DND-41 (cell line): ENCODE measurements around the gene MICAL3.

Experiments used
- ATAC-seq: fragments of 200-7000 bp; cut with Tn5 transposase; 3 replicates; pipeline ENCODE4 v1.9.1; 2021; ENCODE audit warnings: low read depth; ENCODE audit not compliant: insufficient read depth
- DNase-seq: peaks from one replicate; pipeline ENCODE4 v3.0.0-alpha.2; 2020
- H2AFZ ChIP-seq: 2 replicates; pipeline ENCODE4 v1.6.0; 2012; ENCODE audit warnings: low read depth, low read length
- H3K27ac ChIP-seq: 2 replicates; pipeline ENCODE4 v1.5.1; 2012; ENCODE audit warnings: low read length, inconsistent platforms
- H3K27me3 ChIP-seq: fragments of 200-600 bp; sonication (generic); 2 replicates; pipeline ENCODE4 v1.6.0; 2012; ENCODE audit warnings: low read length, mild to moderate bottlenecking, inconsistent platforms; ENCODE audit not compliant: insufficient read depth, poor library complexity
- H3K36me3 ChIP-seq: 2 replicates; pipeline ENCODE4 v1.5.1; 2012; ENCODE audit warnings: low read length, inconsistent platforms; ENCODE audit not compliant: insufficient read depth
- H3K4me1 ChIP-seq: 2 replicates; pipeline ENCODE4 v1.5.1; 2012; ENCODE audit warnings: mild to moderate bottlenecking, low read length; ENCODE audit not compliant: insufficient read depth
- H3K4me2 ChIP-seq: 2 replicates; pipeline ENCODE4 v1.6.0; 2012; ENCODE audit warnings: mild to moderate bottlenecking, moderate library complexity, low read length, inconsistent platforms; ENCODE audit not compliant: insufficient read depth
- H3K4me3 ChIP-seq, 2 experiments: fragments of 200-600 bp in 1 of 2; shearing (Covaris generic) in 1 of 2; 2 replicates each; pipeline ENCODE4 v1.5.1; 2012 to 2016; ENCODE audit warnings: inconsistent platforms in 2 of 2, low read length in 2 of 2, mild to moderate bottlenecking in 2 of 2, low read depth in 1 of 2, moderate library complexity in 1 of 2
- H3K79me2 ChIP-seq: 2 replicates; pipeline ENCODE4 v1.6.0; 2012; ENCODE audit warnings: low read length, inconsistent platforms; ENCODE audit not compliant: insufficient read depth
- H3K9ac ChIP-seq: 2 replicates; pipeline ENCODE4 v1.6.0; 2012; ENCODE audit warnings: low read depth, mild to moderate bottlenecking, inconsistent platforms, low read length, moderate library complexity
- H3K9me3 ChIP-seq: 2 replicates; pipeline ENCODE4 v1.5.1; 2012; ENCODE audit warnings: low read length, moderate library complexity, mild to moderate bottlenecking, inconsistent platforms; ENCODE audit not compliant: insufficient read depth, severe bottlenecking
- H4K20me1 ChIP-seq: 2 replicates; pipeline ENCODE4 v1.6.0; 2012; ENCODE audit warnings: low read length; ENCODE audit not compliant: insufficient read depth
- CTCF ChIP-seq: IDR thresholded peaks from 2 replicates; pipeline ENCODE4 v1.5.1; 2012; ENCODE audit warnings: borderline replicate concordance, low read length, moderate library complexity, mild to moderate bottlenecking; ENCODE audit not compliant: poor library complexity, severe bottlenecking; ENCODE audit errors: extremely low read depth
- EZH2 ChIP-seq: IDR thresholded peaks from 3 replicates; pipeline ENCODE4 v1.6.1; 2012; ENCODE audit warnings: borderline replicate concordance, low read depth, mild to moderate bottlenecking, moderate library complexity, low read length, inconsistent platforms; ENCODE audit not compliant: severe bottlenecking

Gene MICAL3

GRCh38 chr22:17847360-17848078, 176.8 kb downstream of the MICAL3 start:
- H3K4me3 ChIP-seq, result no peak overlapping the region
- no peak overlapping the region for H2AFZ ChIP-seq
- no peaks in the 10 kb centered on the region; the same call in 1 of the 2 replicates for H4K20me1 ChIP-seq
- ATAC-seq (no peak), DNase-seq (no peak)
- no peaks in the 10 kb centered on the region for H3K4me1 ChIP-seq
- H3K27me3 ChIP-seq, result no peaks in the 10 kb centered on the region
- TF ChIP-seq CTCF (no peak), EZH2 (no peak)
- H3K9ac ChIP-seq, result no peak overlapping the region
- H3K79me2 ChIP-seq, result no peaks in the 10 kb centered on the region
- no peak overlapping the region for H3K4me2 ChIP-seq
- H3K36me3 ChIP-seq, result peaks cover 6% of the 10 kb centered on the region; the same call in 1 of the 2 replicates
- H3K9me3 ChIP-seq, result no peaks in the 10 kb centered on the region
- no peak overlapping the region for H3K27ac ChIP-seq

GRCh38 chr22:17846326-17846992, 177.9 kb downstream of the MICAL3 start:
- Histone ChIP-seq H3K9me3 (no peaks in the 10 kb centered on the region), H3K9ac (no peak overlapping the region), H3K27ac (no peak overlapping the region), H3K4me1 (no peaks in the 10 kb centered on the region), H3K4me3 (no peak overlapping the region), H3K27me3 (no peaks in the 10 kb centered on the region), H3K4me2 (no peak overlapping the region), H2AFZ (no peak overlapping the region), H4K20me1 (no peaks in the 10 kb centered on the region; the same call in 1 of the 2 replicates), H3K79me2 (no peaks in the 10 kb centered on the region), H3K36me3 (peaks cover 11% of the 10 kb centered on the region; the same call in 1 of the 2 replicates)
- no peak for TF ChIP-seq EZH2
- no peak for TF ChIP-seq CTCF
- ATAC-seq, result no peak
- no peak for DNase-seq

DNA sequence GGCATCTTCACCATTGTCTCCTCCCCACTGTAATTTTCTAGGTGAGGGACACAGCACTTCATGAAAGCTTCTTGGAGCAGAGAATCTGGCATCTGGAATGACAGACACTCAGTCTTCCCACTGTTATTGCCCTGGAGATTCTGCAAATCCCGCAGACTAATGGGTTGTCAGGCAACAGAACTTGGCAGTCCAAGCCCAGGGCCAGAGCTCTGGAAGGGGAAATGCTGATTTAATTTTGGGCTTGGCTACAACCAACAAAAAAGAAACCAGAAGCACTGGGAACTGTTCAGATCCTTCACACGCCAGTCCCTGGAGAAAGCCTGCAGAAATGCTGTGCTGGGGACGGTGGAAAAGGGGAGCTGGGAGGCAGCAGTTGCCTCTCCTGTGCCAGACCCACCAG, 178.6 kb downstream of the MICAL3 start:
- DNase-seq (no peak), ATAC-seq (no peak)
- peaks cover 16% of the 10 kb centered on the region for H3K36me3 ChIP-seq
- H3K27me3 ChIP-seq, result no peaks in the 10 kb centered on the region
- no peaks in the 10 kb centered on the region for H3K4me1 ChIP-seq
- no peaks in the 10 kb centered on the region; the same call in 1 of the 2 replicates for H4K20me1 ChIP-seq
- no peaks in the 10 kb centered on the region for H3K79me2 ChIP-seq
- TF ChIP-seq CTCF, result no peak
- no peaks in the 10 kb centered on the region for H3K9me3 ChIP-seq
- H2AFZ ChIP-seq, result no peak overlapping the region
- no peak overlapping the region for H3K4me3 ChIP-seq
- no peak overlapping the region; the same call in 1 of the 2 replicates for H3K27ac ChIP-seq
- H3K9ac ChIP-seq, result no peak overlapping the region
- no peak overlapping the region for H3K4me2 ChIP-seq
